K562 (cell line): ENCODE results near the gene HOXB6. TPM values are rescaled to one million over a fixed set of nuclear protein-coding genes. Genes with fewer than 3 reads are reported as not detected.

Experiments used
- ARID1B ChIP-seq: fragments of 450-650 bp; IDR thresholded peaks from 2 replicates; pipeline ENCODE4 v1.6.1; 2016; ENCODE audit warnings: antibody characterized with exemption, mild to moderate bottlenecking, inconsistent platforms
- CHD1 ChIP-seq: fragments of 200-600 bp; sonication (generic); IDR thresholded peaks from one replicate; pipeline ENCODE4 v1.6.1; 2012; ENCODE audit warnings: mild to moderate bottlenecking, moderate library complexity, low read length, inconsistent platforms
- CREB1 ChIP-seq, 2 experiments: sonication (generic) in 1 of 2; formaldehyde crosslinking in 1 of 2; IDR thresholded peaks; 2 replicates each; pipeline versions ENCODE4 v1.6.1 to v1.8.0; 2012 to 2022; ENCODE audit warnings: inconsistent platforms in 1 of 2, mild to moderate bottlenecking in 1 of 2, missing genetic modification reagents in 1 of 2, moderate library complexity in 1 of 2
- E2F6 ChIP-seq, 2 experiments: IDR thresholded peaks; 2 replicates each; pipeline ENCODE4 v1.6.1; 2011; ENCODE audit warnings: borderline replicate concordance in 1 of 2, control low read depth in 1 of 2, low read depth in 1 of 2, low read length in 1 of 2, mild to moderate bottlenecking in 1 of 2, mixed read lengths in 1 of 2, moderate library complexity in 1 of 2; ENCODE audit not compliant: insufficient read depth in 1 of 2, insufficient read length in 1 of 2, poor library complexity in 1 of 2, severe bottlenecking in 1 of 2; ENCODE audit errors: extremely low read depth in 1 of 2
- EP400 ChIP-seq: fragments of 450-650 bp; IDR thresholded peaks from 2 replicates; pipeline ENCODE4 v1.6.1; 2017; ENCODE audit warnings: antibody characterized with exemption, mild to moderate bottlenecking, moderate library complexity
- EWSR1 ChIP-seq: fragments of 450-650 bp; IDR thresholded peaks from 2 replicates; pipeline ENCODE4 v1.6.1; 2018; ENCODE audit warnings: borderline replicate concordance, mild to moderate bottlenecking, low read depth, moderate library complexity; ENCODE audit not compliant: partially characterized antibody
- FOXP1 ChIP-seq: sonication (generic); formaldehyde crosslinking; IDR thresholded peaks from 2 replicates; pipeline ENCODE4 v1.8.0; 2022; ENCODE audit warnings: mild to moderate bottlenecking, missing genetic modification reagents
- MYC ChIP-seq, 2 experiments: fragments of 250-450 bp in 1 of 2; sonication (Bioruptor Pico) in 1 of 2; IDR thresholded peaks; 2 replicates each; pipeline versions ENCODE4 v1.5.1 to v1.6.1; 2012 to 2021; ENCODE audit warnings: low read depth in 2 of 2, borderline replicate concordance in 1 of 2, improper control_type of control experiment in 1 of 2, low read length in 1 of 2, mild to moderate bottlenecking in 1 of 2, moderate library complexity in 1 of 2
- RUNX1 ChIP-seq: sonication (generic); IDR thresholded peaks from 2 replicates; pipeline ENCODE4 v1.6.1; 2016; ENCODE audit warnings: antibody characterized with exemption, low read depth
- SMAD4 ChIP-seq: fragments of 250-450 bp; sonication (Bioruptor Pico); conservative IDR thresholded peaks from 2 replicates; pipeline ENCODE4 v1.8.0; 2021; ENCODE audit warnings: inconsistent platforms, mild to moderate bottlenecking, moderate library complexity
- STAG1 ChIP-seq: sonication (generic); formaldehyde crosslinking; IDR thresholded peaks from 2 replicates; pipeline ENCODE4 v1.5.0; 2020; ENCODE audit warnings: missing genetic modification reagents, borderline replicate concordance
- polyA plus RNA-seq, 8 experiments: library from polyadenylated mRNA; depleted of rRNA in 4 of 8; stranded (reverse) in 5 of 8; unstranded in 3 of 8; fragments of >200 nt; fragmentation: Nextera tagmentation in 2 of 8; fragmentation: Illumina TruSeq in 1 of 8; extraction: Ambion mirVana in 2 of 8; extraction: Trizol in 1 of 8; gene quantifications; 2 replicates each; pipeline versions ENCODE4 v1.2.1 to v1.2.3, GENCODE V29; 2011 to 2014; ENCODE audit warnings: inconsistent platforms in 1 of 8, missing spikeins in 1 of 8
- total RNA-seq, 7 experiments: library from RNA; depleted of rRNA in 6 of 7; stranded (reverse); fragments of >200 nt in 6 of 7; fragmentation: Illumina TruSeq in 2 of 7; extraction: Trizol in 2 of 7; gene quantifications; 2 replicates each; pipeline versions ENCODE4 v1.2.1 to v1.2.3, GENCODE V29; 2011 to 2021; ENCODE audit warnings: low replicate concordance in 1 of 7

Gene HOXB6
- total and polyA plus RNA-seq, 9 of the 15 experiments (the other 6 are each of a cell fraction or from before 2014, with no cell fraction given): 1.2 to 14.8 (median 4.9) TPM

GRCh38 chr17:48630009-48630924 lies 25.5 kb upstream of the HOXB6 start (continued):
- peak; percentile 36; the same call in 1 of the 2 replicates for TF ChIP-seq MYC (IDR thresholded peaks at IDR 0.05; ENCODE audit: low read depth, low read length)
- TF ChIP-seq MYC (CRISPR knock-in tag; IDR thresholded peaks at IDR 0.05; ENCODE audit: borderline replicate concordance, low read depth): no peak
- no peak for TF ChIP-seq EWSR1
- peak; percentile 64 for TF ChIP-seq CHD1
- no peak for TF ChIP-seq EP400
- TF ChIP-seq ARID1B: no peak
- TF ChIP-seq FOXP1 (CRISPR knock-in tag): 0 out of 2 replicates have a peak, but pooled peaks have one; percentile 11
- TF ChIP-seq SMAD4 (CRISPR knock-in tag): no peak
- TF ChIP-seq STAG1 (CRISPR knock-in tag): no peak
- no peak for TF ChIP-seq RUNX1
- peak in 1 of 2 experiments; percentile 42 for TF ChIP-seq E2F6 (IDR thresholded peaks at IDR 0.05; ENCODE audit: borderline replicate concordance in 1 of 2, extremely low read depth in 1 of 2, insufficient read depth in 1 of 2, insufficient read length in 1 of 2, low read depth in 1 of 2, low read length in 1 of 2, poor library complexity in 1 of 2, severe bottlenecking in 1 of 2)
- no peak for TF ChIP-seq CREB1 (IDR thresholded peaks at IDR 0.05)
- no peak for TF ChIP-seq CREB1 (CRISPR knock-in tag; IDR thresholded peaks at IDR 0.05)
- TF ChIP-seq, all 486 proteins: peak for 24
